Measurements from ENCODE around the gene HYDIN.

Gene HYDIN

GRCh38 chr16:71230122-71230845 is at the start of gene HYDIN:
HYDIN (minus strand) TSS chr16:71230722; CDS start chr16:71186895, 43,827 bp downstream.
- Histone ChIP-seq H3K4me3 (ENCODE audit: low read depth, low read length) (peak within 1 kb of the TSS; percentile 83), H3K27me3 (ENCODE audit: control insufficient read depth, insufficient read depth, low read length) (no peaks in the 10 kb centered on the region), H3K27ac (no peak within 1 kb of the TSS), H3K36me3 (ENCODE audit: control insufficient read depth, insufficient read depth, low read length) (no peaks in the 10 kb centered on the region), H3K79me2 (peaks cover 6% of the 10 kb centered on the region), H2AFZ (peak within 1 kb of the TSS; percentile 80), H3K9ac (no peak within 1 kb of the TSS), H3K4me1 (peaks cover 3% of the 10 kb centered on the region), H3K9me3 (ENCODE audit: control insufficient read depth, low read length) (no peaks in the 10 kb centered on the region), H3K4me2 (ENCODE audit: low read length) (peak within 1 kb of the TSS; percentile 81)
- TF ChIP-seq, protein P1, sequence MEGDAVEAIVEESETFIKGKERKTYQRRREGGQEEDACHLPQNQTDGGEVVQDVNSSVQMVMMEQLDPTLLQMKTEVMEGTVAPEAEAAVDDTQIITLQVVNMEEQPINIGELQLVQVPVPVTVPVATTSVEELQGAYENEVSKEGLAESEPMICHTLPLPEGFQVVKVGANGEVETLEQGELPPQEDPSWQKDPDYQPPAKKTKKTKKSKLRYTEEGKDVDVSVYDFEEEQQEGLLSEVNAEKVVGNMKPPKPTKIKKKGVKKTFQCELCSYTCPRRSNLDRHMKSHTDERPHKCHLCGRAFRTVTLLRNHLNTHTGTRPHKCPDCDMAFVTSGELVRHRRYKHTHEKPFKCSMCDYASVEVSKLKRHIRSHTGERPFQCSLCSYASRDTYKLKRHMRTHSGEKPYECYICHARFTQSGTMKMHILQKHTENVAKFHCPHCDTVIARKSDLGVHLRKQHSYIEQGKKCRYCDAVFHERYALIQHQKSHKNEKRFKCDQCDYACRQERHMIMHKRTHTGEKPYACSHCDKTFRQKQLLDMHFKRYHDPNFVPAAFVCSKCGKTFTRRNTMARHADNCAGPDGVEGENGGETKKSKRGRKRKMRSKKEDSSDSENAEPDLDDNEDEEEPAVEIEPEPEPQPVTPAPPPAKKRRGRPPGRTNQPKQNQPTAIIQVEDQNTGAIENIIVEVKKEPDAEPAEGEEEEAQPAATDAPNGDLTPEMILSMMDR (IDR thresholded peaks at IDR 0.05) = no peak

DNA sequence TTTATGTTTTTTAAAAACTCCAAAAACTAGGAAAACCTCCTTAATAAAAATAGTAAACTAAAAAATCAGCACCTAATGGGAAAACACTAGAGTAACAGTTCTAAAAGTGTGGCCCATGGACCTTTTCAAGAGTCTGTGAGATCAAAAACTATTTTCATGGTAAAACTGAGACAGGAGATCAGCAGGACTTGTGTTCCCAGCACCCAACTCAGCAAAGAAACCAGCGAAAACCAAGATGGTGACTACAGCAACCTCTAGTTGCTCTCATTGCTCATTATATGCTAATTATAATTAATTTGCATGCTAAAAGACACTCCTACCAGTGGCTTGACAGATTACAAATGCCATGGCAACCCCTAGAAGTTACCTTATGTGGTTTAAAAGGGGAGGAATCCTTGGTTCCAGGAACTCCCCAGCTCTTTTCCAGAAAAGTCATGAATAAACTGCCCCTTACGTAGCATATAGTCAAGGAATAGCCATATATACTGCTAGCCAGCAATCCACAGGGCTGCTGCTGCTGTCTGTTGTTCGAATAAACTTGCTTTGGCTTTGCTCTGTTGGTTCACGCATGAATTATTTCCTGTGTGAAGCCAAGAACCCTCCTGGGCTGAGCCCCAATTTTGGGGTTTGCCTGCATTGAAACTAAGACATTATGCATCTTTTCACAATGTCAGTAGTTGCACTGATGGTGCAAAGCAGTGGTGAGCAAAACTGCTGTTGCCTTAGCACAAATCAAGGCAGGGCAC is 46.2 kb upstream of the HYDIN start:
- H3K79me2 ChIP-seq = no peaks in the 10 kb centered on the region
- H3K4me3 ChIP-seq (ENCODE audit: low read depth, low read length) = no peak overlapping the region
- no peaks in the 10 kb centered on the region for H3K36me3 ChIP-seq (ENCODE audit: control insufficient read depth, insufficient read depth, low read length)
- H3K27me3 ChIP-seq (ENCODE audit: control insufficient read depth, insufficient read depth, low read length) = no peaks in the 10 kb centered on the region
- no peak overlapping the region for H3K9ac ChIP-seq
- H3K4me2 ChIP-seq (ENCODE audit: low read length) = no peak overlapping the region
- peaks cover 2% of the 10 kb centered on the region for H3K4me1 ChIP-seq
- H3K27ac ChIP-seq = no peak overlapping the region
- H2AFZ ChIP-seq = no peak overlapping the region
- no peaks in the 10 kb centered on the region for H3K9me3 ChIP-seq (ENCODE audit: control insufficient read depth, low read length)
- TF ChIP-seq, protein P1 (IDR thresholded peaks at IDR 0.05) = no peak

GRCh38 chr16:71273384-71273783 is 42.9 kb upstream of the HYDIN start:
- Histone ChIP-seq H3K4me1 (no peaks in the 10 kb centered on the region), H3K4me2 (ENCODE audit: low read length) (no peak overlapping the region), H3K9ac (no peak overlapping the region), H3K4me3 (ENCODE audit: low read depth, low read length) (no peak overlapping the region), H3K27ac (no peak overlapping the region), H3K36me3 (ENCODE audit: control insufficient read depth, insufficient read depth, low read length) (no peaks in the 10 kb centered on the region), H3K27me3 (ENCODE audit: control insufficient read depth, insufficient read depth, low read length) (no peaks in the 10 kb centered on the region), H3K9me3 (ENCODE audit: control insufficient read depth, low read length) (no peaks in the 10 kb centered on the region), H2AFZ (no peak overlapping the region), H3K79me2 (no peaks in the 10 kb centered on the region)
- TF ChIP-seq, protein P1 (IDR thresholded peaks at IDR 0.05) = no peak

DNA sequence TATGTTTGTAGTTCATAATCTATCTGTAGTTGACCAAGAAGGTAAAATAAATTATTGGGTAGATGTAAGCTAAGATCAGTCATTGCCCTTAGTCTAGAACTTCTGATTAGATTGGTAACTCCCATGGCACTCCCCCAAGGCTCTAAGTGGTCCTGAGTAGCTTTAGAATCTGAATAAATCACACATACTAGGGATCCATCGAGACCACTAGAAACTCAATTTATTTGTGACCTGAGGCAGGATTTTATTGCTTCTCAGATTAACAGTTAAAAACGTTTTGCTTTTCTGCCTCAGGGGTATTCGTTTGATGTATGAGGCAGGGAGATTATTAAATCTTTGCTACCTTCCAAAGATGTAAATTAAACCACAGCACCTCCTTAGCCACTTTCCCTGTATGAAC is 33.8 kb upstream of the HYDIN start:
- H3K4me1 ChIP-seq = no peaks in the 10 kb centered on the region
- no peaks in the 10 kb centered on the region for H3K36me3 ChIP-seq (ENCODE audit: control insufficient read depth, insufficient read depth, low read length)
- no peaks in the 10 kb centered on the region for H3K9me3 ChIP-seq (ENCODE audit: control insufficient read depth, low read length)
- no peak overlapping the region for H3K9ac ChIP-seq
- TF ChIP-seq, protein P1 (IDR thresholded peaks at IDR 0.05) = no peak
- no peak overlapping the region for H2AFZ ChIP-seq
- no peak overlapping the region for H3K4me2 ChIP-seq (ENCODE audit: low read length)
- no peak overlapping the region for H3K27ac ChIP-seq
- H3K27me3 ChIP-seq (ENCODE audit: control insufficient read depth, insufficient read depth, low read length) = no peaks in the 10 kb centered on the region
- no peak overlapping the region for H3K4me3 ChIP-seq (ENCODE audit: low read depth, low read length)
- no peaks in the 10 kb centered on the region for H3K79me2 ChIP-seq

Measured in parathyroid adenoma (tissue), 2 donors.